Stomach (tissue), 9 donors: ENCODE results near the gene CRYBA4. TPM values are rescaled to one million over a fixed set of nuclear protein-coding genes. Genes with fewer than 3 reads are reported as not detected.

Experiments
- DNase-seq, 2 donors: peaks; one replicate each; pipeline versions ENCODE4 v3.0.0 to v3.0.0-alpha.2; 2013 to 2019
- H3K27ac ChIP-seq, 5 donors: fragments of 200-600 bp in 4 of 5; sonication (generic) in 4 of 5; one replicate each; pipeline ENCODE4 v1.5.1; 2013 to 2019; ENCODE audit warnings: mild to moderate bottlenecking in 1 of 5, moderate library complexity in 1 of 5
- H3K27me3 ChIP-seq, 3 donors: fragments of 200-600 bp; sonication (generic); one replicate each; pipeline ENCODE4 v1.5.1; 2017 to 2019; ENCODE audit warnings: mixed run types in 1 of 3
- H3K36me3 ChIP-seq, 4 donors: fragments of 200-600 bp; sonication (generic); 1 replicate in 3 of 4; 2 replicates in 1 of 4; pipeline ENCODE4 v1.5.1; 2016 to 2019
- H3K4me1 ChIP-seq, 4 donors: fragments of 200-600 bp; sonication (generic); one replicate each; pipeline ENCODE4 v1.5.1; 2016 to 2019
- H3K4me3 ChIP-seq, 4 donors: fragments of 200-600 bp; sonication (generic) in 3 of 4; one replicate each; pipeline ENCODE4 v1.5.1; 2016 to 2019; ENCODE audit warnings: mild to moderate bottlenecking in 1 of 4
- H3K9me3 ChIP-seq, 4 donors: fragments of 200-600 bp; sonication (generic); one replicate each; pipeline ENCODE4 v1.5.1; 2016 to 2019
- EP300 ChIP-seq: sonication (generic); formaldehyde crosslinking; IDR thresholded peaks from one replicate; pipeline ENCODE4 v1.6.1; 2017; ENCODE audit warnings: antibody characterized with exemption
- POLR2A ChIP-seq, 4 donors: fragments of 450-650 bp; IDR thresholded peaks; one replicate each; pipeline ENCODE4 v1.6.1; 2016; ENCODE audit warnings: antibody characterized with exemption in 4 of 4, control low read depth in 2 of 4, mild to moderate bottlenecking in 1 of 4, moderate library complexity in 1 of 4
- POLR2AphosphoS5 ChIP-seq, 3 donors: sonication (generic); formaldehyde crosslinking; IDR thresholded peaks; one replicate each; pipeline ENCODE4 v1.6.1; 2016; ENCODE audit warnings: antibody characterized with exemption in 3 of 3
- WGBS, 5 donors: extraction: QIAGEN DNeasy Blood & Tissue Kit in 3 of 5; methylation state at CpG; one replicate each; pipeline versions ENCODE4 v1.1.5 to v1.1.7; 2013 to 2018; 5-methylcytosine and 5-hydroxymethylcytosine counted together
- intact Hi-C: fragments of 100-400 bp; cut with DNase I; formaldehyde crosslinking; loops from one replicate; pipeline ENCODE4 v1.15.1; 2023; ENCODE audit warnings: low total_unique reads
- polyA plus RNA-seq, 3 donors: library from polyadenylated mRNA; stranded (reverse); fragments of 200-250 nt; gene quantifications; one replicate each; pipeline ENCODE4 v1.2.3, GENCODE V29; 2013
- total RNA-seq, 5 donors: library from RNA; depleted of rRNA; stranded (reverse); fragments of >200 nt; gene quantifications; one replicate each; pipeline versions ENCODE4 v1.1.0 to v1.2.3, GENCODE V29; 2014 to 2016
- TF ChIP-seq, protein P1 (sequence below), 7 experiments: fragments of 450-650 bp in 4 of 7; fragments of 200-600 bp in 3 of 7; sonication (generic) in 3 of 7; IDR thresholded peaks; one replicate each; pipeline ENCODE4 v1.5.1; 2016 to 2019; ENCODE audit warnings: antibody characterized with exemption in 7 of 7, control low read depth in 2 of 7, mild to moderate bottlenecking in 1 of 7
- donor health status: healthy with polysubstance abuse.
- donor health status: Bipolar disorder and iron deficiency.
- donor health status: healthy.

Gene CRYBA4
- total and polyA plus RNA-seq, 8 donors: not detected

DNA sequence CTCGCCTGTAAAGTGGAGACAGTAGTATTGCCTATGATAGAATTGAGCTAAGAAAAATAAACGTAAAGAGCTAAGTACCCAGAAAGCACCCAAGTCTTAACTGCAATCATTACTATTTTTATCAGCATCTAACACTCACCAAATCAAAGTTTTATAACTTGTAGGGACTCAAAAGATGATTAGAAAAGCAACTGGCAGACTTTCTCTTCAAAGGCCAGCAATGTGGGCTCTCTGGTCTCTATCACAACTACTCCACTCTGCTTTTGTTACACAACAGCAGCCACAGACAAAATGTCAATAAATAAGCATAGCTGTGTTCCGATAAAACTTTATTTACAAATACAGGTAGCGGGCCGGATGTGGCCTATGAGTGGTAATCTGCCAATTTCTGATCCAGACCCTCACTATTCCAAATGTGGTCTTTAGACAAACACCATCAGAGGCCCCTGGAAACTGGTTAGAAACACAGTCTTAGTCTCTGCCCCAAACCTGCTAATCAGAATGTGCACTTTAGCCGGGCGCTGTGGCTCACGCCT lies 40.1 kb upstream of the CRYBA4 start:
- intact Hi-C loops: no loop called here
- no peak for DNase-seq
- 95 to 98% (median 97%) methylated on average over 8 of the region's 8 CpGs for WGBS, 5 donors
- H3K27me3 ChIP-seq: no peaks in the 10 kb centered on the region
- TF ChIP-seq, protein P1, sequence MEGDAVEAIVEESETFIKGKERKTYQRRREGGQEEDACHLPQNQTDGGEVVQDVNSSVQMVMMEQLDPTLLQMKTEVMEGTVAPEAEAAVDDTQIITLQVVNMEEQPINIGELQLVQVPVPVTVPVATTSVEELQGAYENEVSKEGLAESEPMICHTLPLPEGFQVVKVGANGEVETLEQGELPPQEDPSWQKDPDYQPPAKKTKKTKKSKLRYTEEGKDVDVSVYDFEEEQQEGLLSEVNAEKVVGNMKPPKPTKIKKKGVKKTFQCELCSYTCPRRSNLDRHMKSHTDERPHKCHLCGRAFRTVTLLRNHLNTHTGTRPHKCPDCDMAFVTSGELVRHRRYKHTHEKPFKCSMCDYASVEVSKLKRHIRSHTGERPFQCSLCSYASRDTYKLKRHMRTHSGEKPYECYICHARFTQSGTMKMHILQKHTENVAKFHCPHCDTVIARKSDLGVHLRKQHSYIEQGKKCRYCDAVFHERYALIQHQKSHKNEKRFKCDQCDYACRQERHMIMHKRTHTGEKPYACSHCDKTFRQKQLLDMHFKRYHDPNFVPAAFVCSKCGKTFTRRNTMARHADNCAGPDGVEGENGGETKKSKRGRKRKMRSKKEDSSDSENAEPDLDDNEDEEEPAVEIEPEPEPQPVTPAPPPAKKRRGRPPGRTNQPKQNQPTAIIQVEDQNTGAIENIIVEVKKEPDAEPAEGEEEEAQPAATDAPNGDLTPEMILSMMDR (IDR thresholded peaks at IDR 0.05): no peak
- TF ChIP-seq EP300: no peak
- peaks cover 0 to 37% (median 8%) of the 10 kb centered on the region in 4 donors for H3K4me1 ChIP-seq
- H3K27ac ChIP-seq: no peak overlapping the region
- H3K9me3 ChIP-seq: no peaks in the 10 kb centered on the region
- peaks cover 0 to 12% (median 6%) of the 10 kb centered on the region in 4 donors for H3K36me3 ChIP-seq
- H3K4me3 ChIP-seq: no peak overlapping the region

DNA sequence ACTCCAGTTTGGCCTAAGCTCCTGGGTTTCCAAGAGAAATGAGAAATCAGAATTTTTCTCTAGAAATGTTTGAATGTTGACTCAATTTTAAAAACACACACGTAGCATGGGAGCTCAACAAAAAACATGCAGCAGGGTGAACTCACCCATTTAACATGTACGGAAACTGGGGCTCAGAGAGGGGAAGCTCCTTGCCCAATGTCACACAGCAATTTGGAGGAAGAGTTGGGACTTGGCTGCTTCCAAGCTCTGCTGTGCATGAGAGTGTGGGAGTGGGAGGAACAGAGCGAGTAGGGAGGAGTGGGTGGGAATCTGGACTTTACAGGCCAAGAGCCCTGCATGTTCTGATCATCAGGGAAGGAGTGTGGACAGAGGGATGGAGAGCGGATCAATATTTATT lies 37.8 kb upstream of the CRYBA4 start:
- intact Hi-C loops: no loop called here
- WGBS, 5 donors: 72 to 82% (median 81%) methylated on average over 4 of the region's 4 CpGs
- H3K4me1 ChIP-seq: peaks cover 0 to 49% (median 13%) of the 10 kb centered on the region in 4 donors

DNA sequence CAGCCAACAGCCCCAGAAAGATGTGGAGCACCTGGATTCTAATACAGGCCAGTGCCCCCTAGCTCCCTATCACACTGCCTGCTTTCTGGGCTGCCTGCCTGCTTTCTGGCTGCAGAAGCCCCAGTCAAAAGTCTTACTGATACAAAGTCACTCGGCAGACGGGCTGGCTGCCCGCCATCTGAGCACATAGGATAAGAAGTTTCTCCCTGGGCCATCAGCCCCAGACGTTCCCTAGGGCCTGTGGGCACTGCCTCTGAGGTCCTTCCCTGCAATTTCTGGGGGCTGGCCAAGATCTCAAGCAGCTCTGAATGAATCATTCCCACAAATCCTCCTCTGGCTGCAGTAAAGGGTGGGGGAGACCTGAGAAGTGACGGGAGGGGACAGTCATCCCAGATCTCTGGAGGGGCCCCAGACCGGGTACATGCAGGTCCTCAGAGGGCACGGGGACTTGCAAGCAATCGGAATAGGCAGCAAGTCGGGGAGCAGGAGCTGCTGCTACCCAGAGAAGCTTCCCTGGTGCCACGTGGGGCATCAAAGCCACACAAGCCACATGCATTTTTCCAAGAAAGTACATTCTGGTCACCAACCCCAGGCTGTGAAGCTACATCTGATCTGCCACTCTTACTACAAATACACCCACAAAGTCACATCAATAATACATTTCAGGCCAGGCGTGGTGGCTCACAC lies 36.5 kb upstream of the CRYBA4 start:
- Histone ChIP-seq H3K36me3 (peaks cover 0 to 12% (median 6%) of the 10 kb centered on the region in 4 donors), H3K27ac (no peak overlapping the region), H3K4me3 (no peak overlapping the region), H3K4me1 (peaks cover 0 to 41% (median 20%) of the 10 kb centered on the region in 4 donors), H3K9me3 (no peaks in the 10 kb centered on the region), H3K27me3 (no peaks in the 10 kb centered on the region)
- TF ChIP-seq POLR2A (IDR thresholded peaks at IDR 0.05): no peak
- TF ChIP-seq, protein P1 (IDR thresholded peaks at IDR 0.05): no peak
- TF ChIP-seq POLR2AphosphoS5 (IDR thresholded peaks at IDR 0.05): no peak
- no peak for TF ChIP-seq EP300
- intact Hi-C loops: no loop called here
- DNase-seq: peak; percentile 43 to 45
- 52 to 55% (median 54%) methylated on average over 9 to 11 of the region's 11 CpGs for WGBS, 5 donors

More for the DNA sequence above, 37.8 kb upstream of the CRYBA4 start:
- DNase-seq: no peak
- Histone ChIP-seq H3K27ac (no peak overlapping the region), H3K9me3 (no peaks in the 10 kb centered on the region), H3K36me3 (peaks cover 0 to 12% (median 6%) of the 10 kb centered on the region in 4 donors), H3K27me3 (no peaks in the 10 kb centered on the region), H3K4me3 (no peak overlapping the region)
- TF ChIP-seq, protein P1 (IDR thresholded peaks at IDR 0.05): no peak
- TF ChIP-seq POLR2A (IDR thresholded peaks at IDR 0.05): no peak
- no peak for TF ChIP-seq EP300
- TF ChIP-seq POLR2AphosphoS5 (IDR thresholded peaks at IDR 0.05): no peak

DNA sequence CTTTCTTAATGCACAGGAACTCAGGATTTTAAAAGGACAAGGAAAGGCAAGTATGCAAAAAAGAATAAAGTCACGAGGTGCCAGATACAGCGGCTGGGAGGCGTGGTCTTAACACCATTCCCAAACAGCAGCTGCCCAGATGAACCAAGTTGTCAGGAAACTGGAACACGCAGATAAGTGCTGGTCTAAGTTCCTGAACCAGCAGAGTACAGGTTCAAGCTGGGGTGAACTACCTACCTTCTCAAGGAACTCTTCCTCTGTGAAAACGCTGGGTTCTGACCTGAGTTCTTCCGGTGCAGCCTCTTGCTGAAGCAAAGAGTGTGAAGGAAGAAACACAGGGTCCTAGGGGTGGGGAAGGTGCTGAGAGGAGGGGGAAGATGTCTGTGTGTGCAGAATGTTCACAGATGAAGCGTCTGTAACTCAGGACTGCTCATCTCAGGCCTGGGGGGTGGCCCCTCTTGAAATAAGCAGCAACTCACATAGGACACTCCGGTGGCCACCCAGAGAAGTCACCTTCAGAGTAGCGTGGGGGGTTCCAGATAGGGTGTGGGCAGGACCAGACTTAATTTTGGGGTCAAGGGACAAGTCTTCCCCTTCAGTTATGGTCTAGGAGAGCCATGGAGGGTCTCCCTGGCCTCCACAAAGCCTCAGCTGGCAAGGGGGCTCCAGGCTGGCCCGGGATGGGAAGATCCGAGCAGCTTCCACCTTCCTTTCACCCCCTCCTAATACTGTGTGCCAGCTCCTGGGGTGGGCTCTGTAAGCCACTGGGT lies 35.0 kb upstream of the CRYBA4 start:
- no peak overlapping the region for H3K4me3 ChIP-seq
- peak in 1 of 2 donors; percentile 38 for DNase-seq
- peaks cover 0 to 12% (median 6%) of the 10 kb centered on the region in 4 donors for H3K36me3 ChIP-seq
- H3K27me3 ChIP-seq: no peaks in the 10 kb centered on the region
- H3K4me1 ChIP-seq: peaks cover 6 to 48% (median 28%) of the 10 kb centered on the region in 4 donors
- intact Hi-C loops: no loop called here
- no peaks in the 10 kb centered on the region for H3K9me3 ChIP-seq
- peak overlapping the region in 1 of 5 donors; percentile 26 for H3K27ac ChIP-seq
- peak in 1 of 3 donors; percentile 6 for TF ChIP-seq POLR2AphosphoS5 (IDR thresholded peaks at IDR 0.05)
- no peak for TF ChIP-seq EP300
- WGBS, 5 donors: 50 to 64% (median 62%) methylated on average over 11 of the region's 11 CpGs
